A549 treated with ZK216348 at 1 μM for 4 hours (cell line): ENCODE measurements around the gene FOXD4L4. TPM values are rescaled to one million over a fixed set of nuclear protein-coding genes. Genes with fewer than 3 reads are reported as not detected.

Experiments
- total RNA-seq: library from RNA; stranded (reverse); fragments of 200-300 nt; extraction: Qiagen RNA extraction; gene quantifications from 5 replicates; pipeline ENCODE4 v1.2.3, GENCODE V29; 2022; ENCODE audit warnings: low read depth

Gene FOXD4L4
- 0.08 to 0.13 TPM (median 0.13 TPM) in 3 of 5 replicates, not detected in the others for total RNA-seq

GRCh38 chr9:65737096-65737564, at the start of gene FOXD4L4:
FOXD4L4 (plus strand) TSS chr9:65737146; CDS start chr9:65737146, 0 bp downstream.

Other genes with a start within 250 kb of the FOXD4L4 start
- gene ZNG1E, start 61.2 kb upstream of the FOXD4L4 start, total RNA-seq: 63.3 to 101 TPM (median 66.8 TPM) in 5 replicates